Measurements from ENCODE around the gene PPP1R14B.

PPP1R14B gene

DNA sequence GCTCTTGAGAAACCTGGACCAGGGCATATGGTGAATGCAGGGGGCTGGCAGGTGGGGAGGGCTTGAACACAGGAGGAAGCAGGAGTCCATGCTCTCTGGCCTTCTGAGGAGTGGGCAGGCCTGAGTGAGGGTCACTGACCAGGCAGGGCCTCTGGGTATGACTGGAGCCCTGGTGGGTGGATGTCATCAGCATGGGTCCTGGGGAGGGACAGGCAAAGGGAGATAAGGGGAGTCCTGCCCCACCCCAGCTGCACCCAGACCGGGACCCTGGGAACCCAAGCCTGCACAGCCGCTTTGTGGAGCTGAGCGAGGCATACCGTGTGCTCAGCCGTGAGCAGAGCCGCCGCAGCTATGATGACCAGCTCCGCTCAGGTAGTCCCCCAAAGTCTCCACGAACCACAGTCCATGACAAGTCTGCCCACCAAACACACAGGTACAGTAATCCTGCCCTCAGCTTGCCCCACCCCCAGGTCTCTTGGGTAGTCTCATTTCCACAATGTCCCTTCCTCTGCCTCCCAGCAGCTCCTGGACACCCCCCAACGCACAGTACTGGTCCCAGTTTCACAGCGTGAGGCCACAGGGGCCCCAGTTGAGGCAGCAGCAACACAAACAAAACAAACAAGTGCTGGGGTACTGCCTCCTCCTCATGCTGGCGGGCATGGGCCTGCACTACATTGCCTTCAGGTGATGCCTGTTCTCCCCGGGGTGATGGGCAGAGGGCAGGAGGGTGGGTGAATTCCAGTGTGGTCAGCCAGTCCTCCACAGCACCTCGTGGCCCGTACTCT, 14.4 kb downstream of the PPP1R14B start:
- Histone ChIP-seq H3K4me1 (ENCODE audit: control insufficient read depth in 5 of 5, insufficient read depth in 5 of 5, low read length in 5 of 5) (peaks cover 8 to 59% (median 51%) of the 10 kb centered on the region in 5 donors), H3K9me3 (ENCODE audit: control insufficient read depth in 5 of 5, low read length in 5 of 5) (no peaks in the 10 kb centered on the region), H3K4me3 (ENCODE audit: low read depth in 1 of 5, low read length in 5 of 5) (no peak overlapping the region), H3K9ac (ENCODE audit: low read length in 5 of 5) (peak overlapping the region in 2 of 5 donors; percentile 20 to 62), H3K27me3 (ENCODE audit: control insufficient read depth in 5 of 5, insufficient read depth in 4 of 5, low read length in 5 of 5) (no peaks in the 10 kb centered on the region), H3K36me3 (ENCODE audit: control insufficient read depth in 5 of 5, insufficient read depth in 5 of 5, low read length in 5 of 5) (peaks cover 0 to 10% (median 4%) of the 10 kb centered on the region in 5 donors), H3K27ac (ENCODE audit: low read depth, low read length) (no peak overlapping the region)

DNA sequence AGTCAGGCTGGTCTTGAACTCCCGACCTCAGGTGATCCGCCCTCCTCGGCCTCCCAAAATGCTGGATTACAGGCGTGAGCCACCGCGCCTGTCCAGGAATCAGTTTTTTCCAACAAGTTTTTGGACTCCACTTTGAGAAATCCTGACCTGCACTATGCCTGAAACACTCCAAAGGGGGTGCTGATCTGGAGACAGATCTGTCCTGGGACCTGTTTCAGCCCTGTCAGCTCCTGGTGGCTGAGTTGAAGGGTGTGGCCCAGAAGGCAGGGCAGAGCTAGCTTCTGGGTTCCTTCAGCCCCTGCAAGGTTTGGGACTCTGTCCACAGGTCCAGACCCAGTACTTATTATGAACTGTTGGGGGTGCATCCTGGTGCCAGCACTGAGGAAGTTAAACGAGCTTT, 15.2 kb downstream of the PPP1R14B start:
- Histone ChIP-seq H3K27ac (ENCODE audit: low read depth, low read length) (no peak overlapping the region), H3K4me1 (ENCODE audit: control insufficient read depth in 5 of 5, insufficient read depth in 5 of 5, low read length in 5 of 5) (peaks cover 10 to 67% (median 59%) of the 10 kb centered on the region in 5 donors), H3K9ac (ENCODE audit: low read length in 5 of 5) (no peak overlapping the region), H3K27me3 (ENCODE audit: control insufficient read depth in 5 of 5, insufficient read depth in 4 of 5, low read length in 5 of 5) (no peaks in the 10 kb centered on the region), H3K9me3 (ENCODE audit: control insufficient read depth in 5 of 5, low read length in 5 of 5) (no peaks in the 10 kb centered on the region), H3K36me3 (ENCODE audit: control insufficient read depth in 5 of 5, insufficient read depth in 5 of 5, low read length in 5 of 5) (peaks cover 0 to 5% (median 0%) of the 10 kb centered on the region in 5 donors), H3K4me3 (ENCODE audit: low read depth in 1 of 5, low read length in 5 of 5) (no peak overlapping the region)

DNA sequence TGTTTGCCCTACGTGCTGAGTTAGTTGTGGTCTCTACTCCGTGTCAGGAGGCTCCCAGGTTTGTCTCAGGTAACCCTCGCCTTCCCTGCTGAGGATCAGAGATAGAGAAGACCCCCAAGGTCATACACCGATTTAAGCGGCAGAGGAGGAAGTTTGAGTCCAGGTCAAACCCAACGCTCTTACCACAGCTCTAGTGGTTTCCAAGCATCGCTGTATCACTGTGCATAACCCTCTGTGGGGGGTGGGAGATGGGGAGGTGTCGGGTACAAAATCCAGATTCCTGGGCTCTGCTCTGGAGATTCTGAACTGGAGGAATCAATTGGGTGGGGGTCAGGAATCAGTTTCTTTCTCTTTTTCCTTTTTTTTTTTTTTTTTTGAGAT, 15.8 kb downstream of the PPP1R14B start:
- no peaks in the 10 kb centered on the region for H3K27me3 ChIP-seq (ENCODE audit: control insufficient read depth in 5 of 5, insufficient read depth in 4 of 5, low read length in 5 of 5)
- no peaks in the 10 kb centered on the region for H3K9me3 ChIP-seq (ENCODE audit: control insufficient read depth in 5 of 5, low read length in 5 of 5)
- peaks cover 0 to 2% (median 0%) of the 10 kb centered on the region in 5 donors for H3K36me3 ChIP-seq (ENCODE audit: control insufficient read depth in 5 of 5, insufficient read depth in 5 of 5, low read length in 5 of 5)
- H3K9ac ChIP-seq (ENCODE audit: low read length in 5 of 5): peak overlapping the region in 4 of 5 donors; percentile 77 to 89 (median 80)
- peak overlapping the region; percentile 59 to 86 (median 76) for H3K4me3 ChIP-seq (ENCODE audit: low read depth in 1 of 5, low read length in 5 of 5)
- peak overlapping the region; percentile 57 for H3K27ac ChIP-seq (ENCODE audit: low read depth, low read length)
- peaks cover 10 to 69% (median 62%) of the 10 kb centered on the region in 5 donors for H3K4me1 ChIP-seq (ENCODE audit: control insufficient read depth in 5 of 5, insufficient read depth in 5 of 5, low read length in 5 of 5)

DNA sequence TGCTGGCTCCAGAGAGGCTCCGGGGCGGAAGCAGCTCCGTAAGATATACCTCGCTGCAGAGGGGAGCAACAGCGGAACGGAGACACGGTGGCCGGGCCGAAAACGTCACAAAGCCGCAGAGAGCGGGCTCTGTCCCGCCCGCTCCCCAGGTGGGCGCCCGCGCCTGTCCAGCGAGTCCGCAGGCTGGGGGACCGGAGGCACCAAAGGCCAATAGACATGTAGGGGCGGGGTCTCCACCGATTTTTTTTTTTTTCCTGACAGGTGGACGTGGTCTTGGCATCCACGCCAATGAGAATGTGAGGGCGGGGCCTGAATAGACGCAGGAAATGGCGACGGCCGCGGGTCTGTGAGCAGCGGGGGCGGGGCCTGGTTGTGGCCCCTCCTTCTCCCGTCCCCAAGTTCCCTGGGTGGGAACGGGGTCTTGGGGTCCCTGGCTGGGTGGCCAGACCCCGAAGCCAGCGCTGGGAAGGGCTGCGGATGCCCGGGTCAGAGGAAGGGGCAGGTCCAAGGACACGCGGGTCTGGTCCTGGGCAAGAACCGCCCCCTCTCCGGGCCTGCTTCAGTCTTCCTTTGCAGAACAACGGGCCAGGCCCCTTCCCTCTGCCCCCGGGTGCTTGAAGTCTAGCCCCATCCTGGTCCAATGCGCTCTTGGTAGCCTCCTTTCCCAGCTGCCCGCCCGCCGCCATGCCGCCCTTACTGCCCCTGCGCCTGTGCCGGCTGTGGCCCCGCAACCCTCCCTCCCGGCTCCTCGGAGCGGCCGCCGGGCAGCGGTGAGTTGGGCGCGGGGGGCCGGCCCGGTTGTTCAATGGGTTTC, 16.4 kb downstream of the PPP1R14B start, which contains the start of gene DNAJC4:
DNAJC4 (plus strand) TSS at position 378 of the 814 bp plus-strand sequence; CDS start at position 685, 307 bp downstream.
- H3K27me3 ChIP-seq (ENCODE audit: control insufficient read depth in 5 of 5, insufficient read depth in 4 of 5, low read length in 5 of 5): no peaks in the 10 kb centered on the region
- H3K27ac ChIP-seq (ENCODE audit: low read depth, low read length): peak within 1 kb of the TSS; percentile 57
- H3K9me3 ChIP-seq (ENCODE audit: control insufficient read depth in 5 of 5, low read length in 5 of 5): no peaks in the 10 kb centered on the region
- H3K4me1 ChIP-seq (ENCODE audit: control insufficient read depth in 5 of 5, insufficient read depth in 5 of 5, low read length in 5 of 5): peaks cover 8 to 69% (median 62%) of the 10 kb centered on the region in 5 donors
- peak within 1 kb of the TSS; percentile 72 to 86 (median 76) for H3K4me3 ChIP-seq (ENCODE audit: low read depth in 1 of 5, low read length in 5 of 5)
- H3K36me3 ChIP-seq (ENCODE audit: control insufficient read depth in 5 of 5, insufficient read depth in 5 of 5, low read length in 5 of 5): no peaks in the 10 kb centered on the region
- H3K9ac ChIP-seq (ENCODE audit: low read length in 5 of 5): peak within 1 kb of the TSS in 4 of 5 donors; percentile 77 to 89 (median 80)

DNA sequence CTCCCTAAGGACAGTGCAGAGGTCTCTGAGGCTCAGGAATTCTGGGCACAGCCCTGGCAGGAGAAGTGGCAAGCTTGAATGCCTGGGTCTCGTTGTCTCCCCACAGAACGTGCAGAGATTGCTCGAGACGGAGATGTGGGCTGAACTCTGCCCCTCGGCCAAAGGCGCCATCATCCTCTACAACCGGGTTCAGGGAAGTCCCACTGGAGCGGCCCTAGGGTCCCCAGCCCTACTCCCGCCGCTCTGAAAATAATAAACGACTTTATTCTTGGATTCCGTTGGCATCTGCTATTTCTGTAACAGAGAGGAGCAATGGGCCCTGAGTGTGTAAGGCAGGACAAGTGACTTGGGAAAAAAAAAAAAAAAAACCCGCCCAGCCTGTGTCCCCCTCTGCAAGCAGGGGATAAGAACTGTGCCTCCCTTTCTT, 17.0 kb downstream of the PPP1R14B start:
- Histone ChIP-seq H3K4me1 (ENCODE audit: control insufficient read depth in 5 of 5, insufficient read depth in 5 of 5, low read length in 5 of 5) (peaks cover 5 to 69% (median 63%) of the 10 kb centered on the region in 5 donors), H3K9ac (ENCODE audit: low read length in 5 of 5) (peak overlapping the region in 4 of 5 donors; percentile 77 to 89 (median 80))

DNA sequence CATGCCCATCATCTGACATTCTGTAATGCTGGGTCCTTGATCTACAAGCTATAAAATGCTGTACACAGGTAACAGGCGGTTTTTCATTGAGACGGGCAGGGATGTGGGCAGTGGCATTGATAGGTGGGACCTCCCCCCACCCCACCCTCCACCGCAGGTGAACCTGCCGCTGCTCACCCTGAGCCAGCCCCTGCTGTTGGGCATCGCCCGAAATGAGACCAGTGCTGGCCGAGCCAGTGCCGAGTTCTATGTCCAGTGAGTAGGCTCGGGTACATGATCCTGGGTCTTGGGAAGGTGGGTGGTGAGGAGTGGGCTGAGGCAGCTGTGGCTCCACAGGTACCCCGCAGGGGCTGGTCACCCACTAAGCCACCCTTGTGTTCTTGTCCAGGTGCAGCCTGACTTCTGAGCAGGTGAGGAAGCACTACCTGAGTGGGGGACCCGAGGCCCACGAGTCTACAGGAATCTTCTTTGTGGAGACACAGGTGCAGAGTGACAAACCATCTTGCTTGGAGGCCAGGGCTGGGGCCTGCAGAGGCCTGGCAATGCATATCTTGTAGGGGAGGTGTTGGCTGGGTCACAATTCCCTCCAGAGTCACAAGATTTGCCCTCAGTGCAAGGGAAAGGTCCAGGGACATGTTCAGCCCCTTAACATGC, 17.5 kb downstream of the PPP1R14B start:
- H3K36me3 ChIP-seq (ENCODE audit: control insufficient read depth in 5 of 5, insufficient read depth in 5 of 5, low read length in 5 of 5): peaks cover 0 to 4% (median 2%) of the 10 kb centered on the region in 5 donors
- peaks cover 5 to 70% (median 65%) of the 10 kb centered on the region in 5 donors for H3K4me1 ChIP-seq (ENCODE audit: control insufficient read depth in 5 of 5, insufficient read depth in 5 of 5, low read length in 5 of 5)
- H3K27me3 ChIP-seq (ENCODE audit: control insufficient read depth in 5 of 5, insufficient read depth in 4 of 5, low read length in 5 of 5): no peaks in the 10 kb centered on the region
- H3K9ac ChIP-seq (ENCODE audit: low read length in 5 of 5): peak overlapping the region in 2 of 5 donors; percentile 78 to 89
- H3K9me3 ChIP-seq (ENCODE audit: control insufficient read depth in 5 of 5, low read length in 5 of 5): no peaks in the 10 kb centered on the region
- H3K27ac ChIP-seq (ENCODE audit: low read depth, low read length): peak overlapping the region; percentile 57
- peak overlapping the region in 4 of 5 donors; percentile 72 to 86 (median 76) for H3K4me3 ChIP-seq (ENCODE audit: low read depth in 1 of 5, low read length in 5 of 5)

More for the DNA sequence above, 17.0 kb downstream of the PPP1R14B start:
- peak overlapping the region; percentile 57 for H3K27ac ChIP-seq (ENCODE audit: low read depth, low read length)
- peak overlapping the region; percentile 72 to 86 (median 76) for H3K4me3 ChIP-seq (ENCODE audit: low read depth in 1 of 5, low read length in 5 of 5)
- no peaks in the 10 kb centered on the region for H3K36me3 ChIP-seq (ENCODE audit: control insufficient read depth in 5 of 5, insufficient read depth in 5 of 5, low read length in 5 of 5)
- no peaks in the 10 kb centered on the region for H3K9me3 ChIP-seq (ENCODE audit: control insufficient read depth in 5 of 5, low read length in 5 of 5)
- H3K27me3 ChIP-seq (ENCODE audit: control insufficient read depth in 5 of 5, insufficient read depth in 4 of 5, low read length in 5 of 5): no peaks in the 10 kb centered on the region

DNA sequence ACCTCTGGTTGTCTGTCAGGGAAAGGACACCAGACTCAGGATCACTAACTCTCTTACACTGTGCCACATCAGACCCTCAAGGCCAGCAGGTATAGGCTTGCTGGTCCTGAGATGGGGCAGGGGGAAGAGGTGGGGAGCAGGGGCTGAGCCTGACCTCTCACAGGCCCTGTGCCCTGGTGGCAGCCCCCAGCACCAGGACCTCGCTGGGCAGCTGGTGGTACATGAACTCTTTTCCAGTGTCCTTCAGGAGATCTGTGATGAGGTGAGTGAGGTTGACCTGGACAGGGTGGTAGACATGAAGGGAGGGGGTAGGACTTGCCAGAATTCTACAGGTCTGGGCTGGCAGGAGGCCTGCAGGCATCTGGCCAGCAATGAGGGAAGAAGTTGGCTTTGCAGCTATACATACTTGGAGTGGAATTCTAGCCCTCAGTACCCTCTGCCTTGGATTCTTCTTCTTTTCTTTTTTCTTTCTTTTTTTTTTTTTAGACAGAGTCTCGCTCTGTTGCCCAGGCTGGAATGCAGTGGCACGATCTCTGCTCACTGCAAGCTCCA, 19.3 kb downstream of the PPP1R14B start:
- Histone ChIP-seq H3K9me3 (ENCODE audit: control insufficient read depth in 5 of 5, low read length in 5 of 5) (no peaks in the 10 kb centered on the region), H3K4me3 (ENCODE audit: low read depth in 1 of 5, low read length in 5 of 5) (peak overlapping the region in 4 of 5 donors; percentile 83 to 94 (median 90)), H3K27ac (ENCODE audit: low read depth, low read length) (peak overlapping the region; percentile 87), H3K4me1 (ENCODE audit: control insufficient read depth in 5 of 5, insufficient read depth in 5 of 5, low read length in 5 of 5) (peaks cover 3 to 57% (median 55%) of the 10 kb centered on the region in 5 donors), H3K27me3 (ENCODE audit: control insufficient read depth in 5 of 5, insufficient read depth in 4 of 5, low read length in 5 of 5) (no peaks in the 10 kb centered on the region), H3K36me3 (ENCODE audit: control insufficient read depth in 5 of 5, insufficient read depth in 5 of 5, low read length in 5 of 5) (peaks cover 0 to 21% (median 10%) of the 10 kb centered on the region in 5 donors), H3K9ac (ENCODE audit: low read length in 5 of 5) (peak overlapping the region in 4 of 5 donors; percentile 84 to 95 (median 90))

DNA sequence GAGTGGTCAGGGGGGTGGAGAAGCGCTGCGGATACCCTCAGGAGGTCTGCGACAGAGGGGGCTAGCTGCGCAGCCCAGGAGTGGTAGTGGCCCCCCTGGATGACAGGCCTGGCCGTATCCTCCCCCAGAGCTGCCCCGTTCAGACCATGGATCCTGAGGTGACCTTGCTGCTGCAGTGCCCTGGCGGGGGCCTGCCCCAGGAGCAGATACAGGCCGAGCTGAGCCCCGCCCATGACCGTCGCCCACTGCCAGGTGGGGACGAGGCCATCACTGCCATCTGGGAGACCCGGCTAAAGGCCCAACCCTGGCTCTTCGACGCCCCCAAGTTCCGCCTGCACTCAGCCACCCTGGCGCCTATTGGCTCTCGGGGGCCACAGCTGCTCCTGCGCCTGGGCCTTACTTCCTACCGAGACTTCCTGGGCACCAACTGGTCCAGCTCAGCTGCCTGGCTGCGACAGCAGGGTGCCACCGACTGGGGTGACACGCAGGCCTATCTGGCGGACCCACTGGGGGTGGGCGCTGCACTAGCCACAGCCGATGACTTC, 20.2 kb downstream of the PPP1R14B start:
- peaks cover 2 to 55% (median 48%) of the 10 kb centered on the region in 5 donors for H3K4me1 ChIP-seq (ENCODE audit: control insufficient read depth in 5 of 5, insufficient read depth in 5 of 5, low read length in 5 of 5)
- peaks cover 0 to 22% (median 10%) of the 10 kb centered on the region in 5 donors for H3K36me3 ChIP-seq (ENCODE audit: control insufficient read depth in 5 of 5, insufficient read depth in 5 of 5, low read length in 5 of 5)
- no peaks in the 10 kb centered on the region for H3K27me3 ChIP-seq (ENCODE audit: control insufficient read depth in 5 of 5, insufficient read depth in 4 of 5, low read length in 5 of 5)
- H3K27ac ChIP-seq (ENCODE audit: low read depth, low read length): peak overlapping the region; percentile 87
- no peaks in the 10 kb centered on the region for H3K9me3 ChIP-seq (ENCODE audit: control insufficient read depth in 5 of 5, low read length in 5 of 5)
- H3K4me3 ChIP-seq (ENCODE audit: low read depth in 1 of 5, low read length in 5 of 5): peak overlapping the region; percentile 57 to 94 (median 87)
- H3K9ac ChIP-seq (ENCODE audit: low read length in 5 of 5): peak overlapping the region; percentile 48 to 95 (median 86)

Measured in subcutaneous abdominal adipose tissue (tissue), 5 donors.